Dedifferentiated amniotic fluid mesenchymal stem cell (primary cell): ENCODE measurements around the gene KIAA1328.

Experiments used
- DNase-seq: peaks from one replicate; pipeline ENCODE4 v3.0.0-alpha.2; 2016; ENCODE audit errors: extremely low spot score

Gene KIAA1328

DNA sequence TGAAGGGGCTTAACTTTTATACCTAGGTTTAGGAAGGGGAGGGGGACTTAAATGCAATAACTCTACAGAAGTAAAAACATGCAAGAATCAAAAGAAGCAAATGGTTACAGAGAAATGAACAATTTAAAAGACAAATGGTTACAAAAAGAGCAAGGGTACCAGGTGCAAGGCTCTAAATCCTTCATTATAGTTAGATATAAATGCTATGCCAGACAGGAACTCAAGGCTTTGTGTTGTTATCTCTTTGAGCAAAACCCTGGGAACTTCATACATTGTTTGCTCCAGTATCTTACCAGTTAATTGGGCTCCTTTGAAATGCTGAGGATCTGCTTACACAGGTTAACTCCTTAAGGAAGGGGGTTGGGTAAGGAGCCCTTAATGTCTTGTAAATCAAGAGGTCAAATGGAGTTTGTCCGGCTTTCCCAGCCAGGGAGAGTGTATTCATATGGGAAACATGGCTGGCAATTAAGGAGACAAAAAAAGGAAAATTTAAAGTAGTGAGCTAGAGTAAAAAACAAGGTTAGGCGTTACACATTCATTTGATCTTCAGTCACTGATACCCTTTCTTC, 389.2 kb downstream of the KIAA1328 start:
- no peak for DNase-seq

- no peak for DNase-seq
Observed at GRCh38 chr18:37219257-37219656, 390.3 kb downstream of the KIAA1328 start.

- peak; percentile 29 for DNase-seq
Observed at GRCh38 chr18:37222354-37222998, 393.5 kb downstream of the KIAA1328 start.

DNA sequence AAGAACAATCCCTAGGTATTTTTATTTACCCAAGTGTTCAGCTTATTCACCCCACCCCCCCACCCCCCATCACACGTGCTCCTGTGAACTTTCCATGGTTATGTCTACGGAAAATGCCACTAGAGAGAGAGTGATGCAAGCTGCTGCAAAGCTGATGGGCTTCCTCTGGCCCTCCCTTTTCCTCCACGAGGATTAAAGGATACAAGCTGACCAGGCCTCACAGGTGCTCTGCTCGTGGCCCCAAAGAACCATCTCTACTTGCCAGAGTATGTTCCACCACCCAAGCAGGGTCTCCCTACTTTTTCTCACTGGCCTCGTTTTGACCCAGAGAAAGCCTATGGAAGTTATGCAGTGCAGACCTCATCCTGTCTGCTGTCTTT, 394.1 kb downstream of the KIAA1328 start:
- DNase-seq = peak; percentile 52

GRCh38 chr18:37225279-37225678, 396.4 kb downstream of the KIAA1328 start:
- DNase-seq = no peak

DNA sequence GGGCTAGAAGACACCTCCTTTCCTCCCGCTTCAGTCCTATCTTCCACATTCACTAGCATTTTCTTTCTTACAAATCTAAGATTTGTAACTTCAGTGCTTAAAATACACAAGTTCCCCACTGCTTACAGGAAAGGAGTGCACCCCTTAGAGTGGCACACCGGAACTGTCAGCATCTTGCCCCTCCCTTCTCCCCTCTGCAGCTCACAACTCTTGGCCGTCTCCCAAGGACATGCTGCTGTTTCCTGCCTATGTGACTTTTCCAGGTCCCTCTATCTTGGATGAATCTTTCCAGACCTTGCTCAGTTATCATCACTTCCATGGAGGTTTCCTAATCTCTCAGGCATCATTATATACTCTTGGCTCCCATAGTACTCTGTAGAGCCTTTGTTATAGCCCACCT, 401.8 kb downstream of the KIAA1328 start:
- DNase-seq = no peak

- no peak for DNase-seq
Observed at GRCh38 chr18:37231251-37231650, 402.3 kb downstream of the KIAA1328 start.

DNA sequence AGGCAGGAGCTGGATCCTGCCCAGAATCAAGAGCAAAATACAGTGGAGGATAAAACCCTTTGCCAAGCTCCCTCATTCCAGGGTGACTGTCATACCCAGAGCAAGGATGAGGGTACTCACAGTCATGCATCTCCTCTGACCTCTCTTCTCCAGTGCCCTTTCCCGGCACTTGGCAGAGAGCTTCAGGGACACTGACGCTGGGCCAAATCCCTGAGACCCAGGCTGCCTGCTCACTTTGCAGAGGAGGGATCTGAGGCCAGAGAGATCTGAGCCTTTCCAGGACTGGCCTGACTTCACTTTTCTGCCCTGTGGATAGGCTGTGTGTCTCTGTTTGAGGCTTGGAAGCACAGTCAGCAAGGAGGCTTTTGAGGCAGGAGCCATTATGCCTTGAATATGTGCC, 406.7 kb downstream of the KIAA1328 start:
- no peak for DNase-seq

- DNase-seq = no peak
Observed at GRCh38 chr18:37238282-37239108, 409.6 kb downstream of the KIAA1328 start.

GRCh38 chr18:37242091-37242490, 413.2 kb downstream of the KIAA1328 start:
- DNase-seq = no peak

DNA sequence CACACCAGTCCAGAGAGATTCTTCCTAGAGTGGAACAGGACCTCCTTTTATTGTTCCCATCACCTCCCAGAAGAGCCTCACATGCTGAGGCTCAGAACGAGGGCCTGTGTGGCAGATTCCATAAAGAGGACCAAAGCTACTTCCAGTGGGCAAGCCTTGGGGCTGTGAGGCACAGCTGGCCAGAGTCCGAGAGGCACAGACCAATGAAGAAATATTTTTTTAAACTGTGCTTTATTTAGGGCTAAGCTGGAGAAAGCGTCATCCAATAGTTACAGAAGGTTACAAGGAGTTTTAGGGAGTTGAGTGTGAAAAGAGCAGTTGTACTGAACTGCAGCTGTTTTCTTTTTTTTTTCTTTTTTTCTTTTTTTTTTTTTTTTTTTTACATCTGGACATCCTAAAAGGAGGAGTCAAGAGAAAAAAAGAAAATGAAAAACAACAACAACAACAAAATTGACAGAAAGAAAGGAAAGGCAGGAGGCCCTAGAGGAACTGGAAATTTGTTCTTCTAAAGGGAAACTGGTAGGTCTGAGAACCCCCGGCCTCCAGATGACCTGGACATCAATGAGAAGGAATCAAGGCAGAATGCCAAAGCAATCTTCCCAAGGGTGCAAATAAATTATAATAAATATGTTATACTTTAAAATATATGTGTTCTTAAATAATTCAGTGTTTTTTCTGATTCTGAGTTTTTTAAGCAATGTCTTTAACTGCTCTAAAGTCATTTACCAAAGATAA, 414.1 kb downstream of the KIAA1328 start:
- DNase-seq = no peak

- DNase-seq = no peak
Observed at GRCh38 chr18:37243741-37244140, 414.8 kb downstream of the KIAA1328 start.

GRCh38 chr18:37244618-37245017, 415.7 kb downstream of the KIAA1328 start:
- DNase-seq = no peak

GRCh38 chr18:37246779-37247340, 417.9 kb downstream of the KIAA1328 start:
- DNase-seq = no peak

- no peak for DNase-seq
Observed at GRCh38 chr18:37247497-37248161, 418.7 kb downstream of the KIAA1328 start.

GRCh38 chr18:37248281-37248680, 419.4 kb downstream of the KIAA1328 start:
- no peak for DNase-seq

DNA sequence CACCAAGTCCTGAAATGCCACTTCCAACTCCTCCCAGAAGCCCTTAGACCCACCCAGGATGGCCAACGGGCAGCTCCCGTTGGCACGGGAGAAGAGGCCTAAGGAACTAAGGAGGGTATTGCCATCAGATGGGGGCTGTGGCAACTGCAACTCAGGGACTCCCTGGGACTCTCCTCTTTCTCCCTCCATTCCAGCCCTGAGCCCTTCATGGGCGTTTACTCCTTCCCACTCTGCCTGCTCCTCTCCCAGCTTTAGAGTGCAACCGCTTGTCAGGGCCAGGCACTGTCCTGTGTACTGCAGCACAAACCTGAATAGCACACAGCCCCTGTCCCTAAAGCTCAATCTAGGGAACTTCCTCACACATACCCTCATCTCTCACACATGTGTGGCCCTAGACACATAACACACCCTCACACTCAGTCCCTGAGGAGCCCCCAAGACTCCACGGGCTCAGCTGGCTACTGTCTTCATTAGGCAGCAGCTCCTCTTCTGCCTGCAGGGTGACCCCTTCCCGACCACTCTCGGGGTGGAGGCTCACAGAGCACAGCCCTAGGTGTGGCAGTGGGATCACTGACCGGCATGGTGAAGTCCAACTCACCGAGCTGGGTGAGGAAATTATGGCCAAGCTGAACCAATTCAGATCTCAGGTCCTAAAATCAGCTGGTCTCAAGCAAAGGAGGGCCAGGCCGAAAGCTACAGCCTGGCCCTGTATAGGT, 420.4 kb downstream of the KIAA1328 start:
- DNase-seq = no peak

DNA sequence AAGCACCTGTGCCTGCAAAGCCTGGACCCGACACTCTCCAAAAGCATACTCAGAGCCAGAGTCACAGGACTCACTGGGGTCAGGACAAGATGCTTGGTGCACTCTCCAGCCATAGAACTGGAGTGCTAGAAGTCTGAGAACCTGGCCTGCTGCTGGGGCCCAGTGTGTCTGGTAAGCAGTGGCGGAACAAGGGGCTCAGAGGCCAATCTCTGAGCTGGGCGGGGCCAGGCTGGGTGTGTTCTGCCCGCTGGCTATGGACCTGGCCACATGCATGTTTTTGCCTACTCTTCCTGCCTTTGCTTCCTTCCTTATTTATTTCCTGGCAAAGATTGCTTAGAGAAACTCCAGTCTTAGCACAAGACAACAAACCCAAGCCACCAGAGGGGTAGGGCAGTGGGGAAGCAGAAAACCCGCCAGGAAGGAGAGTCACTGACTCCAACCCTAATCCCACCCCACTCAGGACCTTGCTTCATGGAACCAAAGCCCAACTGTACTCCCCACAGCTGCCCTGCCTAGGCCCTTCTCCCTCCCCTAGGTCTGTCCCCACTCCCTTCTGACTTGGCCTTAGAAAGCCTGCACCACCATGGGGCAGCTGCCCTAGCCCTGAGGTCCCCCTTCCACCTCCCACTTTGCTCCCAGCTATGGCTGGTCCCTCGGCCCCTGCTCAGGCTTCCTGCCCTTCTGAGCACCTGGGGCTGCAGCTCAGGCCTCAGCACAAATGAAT, 421.1 kb downstream of the KIAA1328 start:
- DNase-seq = no peak

GRCh38 chr18:37251679-37252078, 422.8 kb downstream of the KIAA1328 start:
- DNase-seq = no peak

GRCh38 chr18:37252342-37252741, 423.4 kb downstream of the KIAA1328 start:
- DNase-seq = no peak
